ENCODE measurements around the gene MPZL1.

The MPZL1 gene

DNA sequence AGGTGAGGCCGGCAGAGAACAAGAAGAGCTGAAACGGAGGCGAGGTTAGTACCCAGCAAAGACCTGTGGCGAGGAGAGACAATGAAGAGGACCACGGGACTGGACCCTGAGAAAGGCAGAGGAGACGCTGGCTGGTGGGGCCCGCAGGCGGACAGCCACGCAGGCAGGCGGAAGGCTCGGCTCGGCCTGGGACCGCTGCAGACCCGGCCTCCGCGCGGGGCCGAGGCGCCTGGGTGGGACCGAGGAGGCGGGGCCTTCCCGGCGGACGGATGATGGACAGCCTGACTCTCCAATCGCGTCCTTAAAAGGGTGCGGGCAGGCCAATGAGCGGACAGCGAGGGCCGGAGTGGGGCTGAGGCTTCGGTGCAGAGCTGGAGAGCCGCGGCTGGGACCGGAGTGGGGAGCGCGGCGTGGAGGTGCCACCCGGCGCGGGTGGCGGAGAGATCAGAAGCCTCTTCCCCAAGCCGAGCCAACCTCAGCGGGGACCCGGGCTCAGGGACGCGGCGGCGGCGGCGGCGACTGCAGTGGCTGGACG, at the start of gene MPZL1:
Gene MPZL1 (plus strand): TSS at position 366 of the 535 bp plus-strand sequence. CDS start 170 bp downstream, outside the sequence.
- DNase-seq: peak; percentile 90

DNA sequence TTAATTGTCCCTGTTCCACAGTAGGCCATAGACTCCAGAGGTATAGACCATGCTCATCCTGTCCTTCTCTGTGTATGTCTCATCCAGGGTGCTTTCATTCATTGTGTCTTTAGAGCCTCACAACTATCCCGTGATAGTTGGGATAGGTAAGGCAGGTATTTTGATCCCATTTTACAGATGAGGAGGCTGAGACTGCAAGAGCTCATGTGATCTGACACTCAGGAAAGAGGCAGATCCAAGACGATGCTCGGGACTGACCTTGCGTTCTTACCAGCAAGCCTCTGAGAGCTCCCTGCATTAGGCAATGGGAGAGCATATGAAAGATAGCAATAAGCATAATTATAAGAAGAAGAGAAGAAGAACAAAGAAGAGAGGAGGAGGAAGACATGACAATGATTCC, 49.0 kb upstream of the MPZL1 start:
- no peak for DNase-seq

DNA sequence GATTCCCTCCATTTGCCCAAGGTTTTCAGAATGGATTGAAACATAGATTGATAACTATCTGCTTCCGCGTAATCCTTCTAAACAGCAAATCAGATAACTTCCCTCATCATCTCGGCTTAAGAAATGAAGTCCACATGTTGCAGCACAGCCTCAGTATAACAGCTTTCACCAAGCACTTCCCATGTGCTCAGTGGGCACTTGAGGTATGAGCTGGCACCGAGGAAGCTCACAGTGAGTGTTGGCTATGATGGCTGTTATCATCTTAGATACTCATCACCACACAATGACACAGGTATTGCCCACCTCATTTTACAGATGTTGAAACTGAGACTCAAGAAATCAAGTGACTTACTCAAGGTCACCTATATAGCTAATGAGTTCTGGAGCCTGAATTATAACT, 48.5 kb upstream of the MPZL1 start:
- DNase-seq: no peak

DNA sequence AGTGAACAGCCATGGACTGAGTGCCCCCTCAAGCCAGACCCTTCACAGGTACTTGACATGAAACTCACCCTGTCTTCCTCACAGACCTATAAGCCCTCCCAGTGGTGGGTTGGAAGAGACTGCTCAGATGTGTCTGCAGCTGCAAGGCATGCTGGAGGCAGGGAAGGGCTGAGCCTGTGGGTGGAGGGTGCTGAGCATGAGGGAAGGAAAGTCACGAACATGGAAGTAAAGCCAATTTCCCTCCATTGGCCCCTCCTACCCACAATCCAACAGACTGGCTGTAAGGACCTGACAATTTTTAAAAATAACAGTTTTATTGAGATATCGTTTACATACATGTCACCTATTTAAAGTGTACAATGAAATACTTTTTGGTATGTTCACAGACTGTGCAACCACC, 47.6 kb upstream of the MPZL1 start:
- no peak for DNase-seq

DNA sequence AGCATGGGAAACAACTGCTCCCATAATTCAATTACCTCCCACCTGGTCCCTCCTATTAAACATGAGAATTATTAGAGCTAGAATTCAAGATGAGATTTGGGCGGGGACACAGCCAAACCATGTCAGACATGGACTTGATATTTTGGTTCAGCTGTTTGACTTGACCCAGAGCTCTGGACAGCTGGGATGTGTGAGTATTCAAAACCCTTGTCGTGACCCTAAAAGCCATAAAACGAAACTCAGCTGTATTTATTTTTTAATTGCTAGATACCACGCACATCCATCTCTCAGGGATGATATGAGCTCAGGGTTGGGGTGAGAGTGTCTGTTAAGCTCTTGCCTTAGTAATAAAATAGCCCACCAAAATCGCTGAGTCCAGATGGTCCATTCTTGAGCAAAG, 46.3 kb upstream of the MPZL1 start:
- DNase-seq: no peak

DNA sequence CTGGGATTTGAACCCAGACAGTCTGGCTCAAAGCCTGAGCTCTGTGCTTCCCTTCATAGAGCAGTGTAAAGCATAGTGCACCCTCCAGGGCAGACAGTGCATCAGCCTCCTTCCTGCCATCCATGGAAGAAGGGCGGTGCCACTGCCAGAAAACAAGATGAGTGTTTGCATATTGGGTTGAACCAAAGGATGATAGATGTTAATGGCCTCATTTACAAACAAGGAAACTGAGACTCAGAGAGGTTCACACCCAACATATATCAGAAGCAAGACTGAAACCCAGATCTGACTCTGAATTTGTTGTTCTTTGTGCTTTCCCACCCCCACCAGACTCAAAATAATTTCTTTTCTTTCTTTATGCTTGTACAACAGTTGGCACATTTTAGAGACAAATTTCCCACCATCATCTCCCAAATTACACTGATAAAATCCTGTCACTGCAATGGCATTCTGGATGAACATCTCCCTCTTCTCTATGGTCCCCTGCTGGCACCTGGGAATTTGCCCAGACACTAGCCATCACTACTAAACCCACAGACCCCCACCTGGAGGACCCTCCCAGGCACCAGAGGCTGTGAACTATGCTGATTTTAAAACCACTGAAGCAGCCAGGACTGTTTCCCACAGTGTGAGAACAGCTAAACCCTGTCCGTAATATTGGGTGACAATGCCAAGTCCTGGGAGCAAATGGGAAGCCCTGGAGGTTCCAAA, 45.4 kb upstream of the MPZL1 start:
- no peak for DNase-seq

DNA sequence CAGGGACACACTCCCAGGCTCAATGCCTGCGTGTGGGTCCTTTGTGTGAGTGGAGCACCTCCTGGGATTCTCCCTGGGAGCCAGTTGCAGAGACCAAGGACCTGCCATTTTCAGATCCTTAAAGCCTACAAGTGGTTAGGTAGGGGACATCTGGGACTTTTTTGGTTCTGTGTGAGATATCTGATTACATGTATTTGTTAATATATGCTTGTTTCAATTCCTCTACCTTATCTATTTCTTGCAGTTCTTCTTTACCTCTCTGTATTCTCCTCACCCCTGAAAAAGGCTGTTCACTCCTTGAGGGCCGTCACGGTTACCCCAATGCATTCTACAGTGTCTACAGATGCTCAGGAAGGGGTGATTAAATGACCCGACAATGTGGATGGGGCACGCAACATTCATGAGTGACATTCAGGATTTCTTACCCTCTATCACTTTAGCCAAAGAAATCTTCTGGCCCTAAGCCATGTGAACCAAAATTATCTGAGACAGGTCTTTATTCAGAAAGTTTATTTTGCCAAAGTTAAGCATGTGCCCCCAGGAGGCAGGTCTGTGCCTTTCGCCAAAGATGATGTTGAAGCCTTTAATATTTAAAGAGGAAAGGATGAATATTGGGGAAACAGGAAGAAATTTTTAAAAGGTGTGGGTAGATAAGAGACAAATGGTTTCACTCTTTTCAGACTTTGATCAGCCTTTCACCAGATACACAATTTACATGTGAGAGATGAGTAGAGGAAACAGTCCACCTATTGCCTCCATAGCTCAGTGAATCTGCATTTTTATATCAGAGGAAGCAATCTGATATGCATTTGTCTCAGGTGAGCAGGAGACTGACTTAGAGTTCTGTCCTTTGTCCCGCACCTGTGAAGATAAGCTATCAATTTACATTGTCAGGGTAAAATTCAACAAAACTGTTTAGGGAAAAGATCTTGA, 44.6 kb upstream of the MPZL1 start:
- no peak for DNase-seq

DNA sequence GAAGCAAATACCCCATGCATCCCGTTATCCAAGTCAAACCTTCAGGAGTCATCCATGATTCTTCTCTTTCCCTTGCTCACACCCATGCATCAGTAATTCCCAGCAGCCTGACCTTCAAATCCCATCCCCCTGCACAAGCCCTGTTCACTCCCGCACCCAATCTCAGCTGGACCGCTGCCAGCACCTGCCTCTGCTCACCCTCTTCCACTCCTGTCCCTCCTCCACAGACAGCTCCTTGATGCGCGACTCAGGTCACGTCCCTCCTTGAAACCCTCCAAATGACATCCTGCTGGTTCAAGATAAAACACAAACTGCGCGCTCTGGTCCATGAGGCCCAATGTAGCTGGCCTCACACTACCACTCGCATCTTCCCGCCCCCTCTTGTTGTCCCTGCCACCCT, 43.4 kb upstream of the MPZL1 start:
- DNase-seq: no peak

DNA sequence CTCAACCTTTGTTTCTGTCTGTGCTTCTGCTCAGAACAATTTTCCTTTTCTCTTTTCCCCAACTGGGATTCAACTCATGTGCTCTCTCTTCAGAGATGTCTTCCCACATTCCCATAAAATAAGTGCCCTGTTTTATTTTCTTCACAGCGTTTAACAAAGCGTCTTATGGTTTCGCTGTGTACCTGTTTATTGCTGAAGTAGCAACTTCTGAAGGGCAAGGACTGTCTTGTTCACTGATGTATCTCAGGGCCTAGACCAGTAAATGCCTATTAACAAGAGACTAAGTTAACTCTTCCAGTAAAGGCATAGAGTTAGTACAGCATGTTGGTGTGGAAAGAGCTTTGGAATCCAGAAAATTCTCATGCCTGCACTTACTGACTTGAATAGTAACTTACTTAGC, 42.9 kb upstream of the MPZL1 start:
- no peak for DNase-seq

DNA sequence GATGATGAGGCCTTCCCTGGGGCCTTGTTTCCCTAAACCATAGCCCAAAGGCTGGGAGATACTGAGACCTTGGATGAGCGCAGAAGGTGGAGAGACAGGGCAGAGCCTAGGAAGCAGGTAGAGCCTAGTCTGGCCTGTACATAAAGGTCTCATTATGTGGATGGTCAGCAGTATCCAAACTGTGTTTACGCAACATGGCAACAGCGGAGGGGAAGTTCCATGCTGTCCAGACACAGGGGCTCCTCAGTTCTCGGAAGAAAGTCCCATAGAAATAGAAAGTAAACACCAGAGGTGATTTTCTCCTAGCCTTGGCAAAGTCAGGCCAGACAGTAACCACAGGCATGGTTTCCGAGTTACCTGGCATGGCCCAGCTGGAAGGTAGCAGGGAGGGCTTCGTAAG, 42.1 kb upstream of the MPZL1 start:
- DNase-seq: no peak

DNA sequence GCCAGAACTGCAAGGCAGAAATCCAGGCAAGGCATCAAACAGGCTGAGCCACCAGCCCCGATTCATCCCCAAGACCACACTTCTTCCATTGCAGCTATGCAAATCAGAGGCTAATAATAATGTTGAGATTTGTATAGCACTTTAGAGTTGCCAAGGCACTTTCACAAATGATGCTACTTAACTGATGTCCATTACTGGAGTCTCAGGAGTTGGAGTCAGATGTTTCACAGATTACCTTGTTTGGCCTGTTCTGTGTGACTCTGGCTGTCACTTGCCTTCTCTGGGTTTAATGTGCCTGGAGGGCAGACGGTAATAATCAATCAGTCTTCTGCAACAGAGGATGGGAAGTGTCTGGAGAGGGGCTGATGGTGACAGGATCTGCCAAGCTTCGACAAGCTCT, 40.8 kb upstream of the MPZL1 start:
- no peak for DNase-seq

DNA sequence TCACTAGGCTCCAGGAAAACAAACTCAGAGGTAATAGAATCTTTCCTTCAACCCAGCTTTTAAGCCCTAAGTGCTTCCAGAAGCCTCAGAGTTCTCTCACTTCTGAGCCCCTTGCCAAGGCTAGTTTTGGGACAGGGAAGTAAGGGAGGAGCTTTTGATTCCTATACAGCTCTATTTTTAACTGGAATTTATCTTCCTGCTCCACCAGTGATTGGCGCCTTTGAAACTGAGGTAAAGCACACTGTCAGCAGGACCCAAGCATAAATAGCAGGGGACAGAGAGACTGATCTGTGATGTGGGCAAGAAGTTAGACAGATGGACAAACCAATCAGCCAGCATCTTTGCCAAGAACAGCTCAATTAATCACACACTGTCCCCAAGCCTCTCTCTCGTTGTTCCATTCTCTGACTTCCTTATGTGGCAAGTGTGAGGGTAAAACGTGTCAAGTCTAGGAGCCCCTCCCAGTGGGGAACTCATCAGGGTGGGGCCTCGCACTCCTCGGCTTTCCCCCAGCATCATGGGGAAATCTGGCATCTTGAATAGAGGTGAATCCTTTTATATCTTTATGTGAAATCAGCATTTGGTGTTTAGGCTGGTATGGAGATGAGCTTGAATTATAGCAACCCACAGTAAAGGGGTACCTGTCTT, 40.2 kb upstream of the MPZL1 start:
- DNase-seq: no peak

DNA sequence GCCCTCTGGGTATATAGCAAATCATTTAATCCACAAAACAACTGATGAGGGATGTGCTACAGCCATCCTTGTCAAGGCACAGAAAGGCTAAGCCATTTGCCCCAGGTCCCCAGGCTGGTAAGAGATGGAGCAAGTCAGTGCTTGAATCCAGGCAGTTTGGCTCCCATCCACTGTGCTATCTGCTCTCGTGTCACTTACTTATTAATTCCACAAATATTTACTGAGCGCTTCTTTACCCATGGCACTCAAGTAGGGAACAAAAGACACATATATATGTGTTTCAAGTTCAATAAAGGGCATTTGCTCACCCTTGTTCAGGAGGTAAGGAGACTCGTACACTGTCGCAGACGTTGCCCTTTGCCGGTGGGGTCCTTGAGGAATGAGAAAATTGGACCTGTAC, 38.6 kb upstream of the MPZL1 start:
- DNase-seq: no peak

DNA sequence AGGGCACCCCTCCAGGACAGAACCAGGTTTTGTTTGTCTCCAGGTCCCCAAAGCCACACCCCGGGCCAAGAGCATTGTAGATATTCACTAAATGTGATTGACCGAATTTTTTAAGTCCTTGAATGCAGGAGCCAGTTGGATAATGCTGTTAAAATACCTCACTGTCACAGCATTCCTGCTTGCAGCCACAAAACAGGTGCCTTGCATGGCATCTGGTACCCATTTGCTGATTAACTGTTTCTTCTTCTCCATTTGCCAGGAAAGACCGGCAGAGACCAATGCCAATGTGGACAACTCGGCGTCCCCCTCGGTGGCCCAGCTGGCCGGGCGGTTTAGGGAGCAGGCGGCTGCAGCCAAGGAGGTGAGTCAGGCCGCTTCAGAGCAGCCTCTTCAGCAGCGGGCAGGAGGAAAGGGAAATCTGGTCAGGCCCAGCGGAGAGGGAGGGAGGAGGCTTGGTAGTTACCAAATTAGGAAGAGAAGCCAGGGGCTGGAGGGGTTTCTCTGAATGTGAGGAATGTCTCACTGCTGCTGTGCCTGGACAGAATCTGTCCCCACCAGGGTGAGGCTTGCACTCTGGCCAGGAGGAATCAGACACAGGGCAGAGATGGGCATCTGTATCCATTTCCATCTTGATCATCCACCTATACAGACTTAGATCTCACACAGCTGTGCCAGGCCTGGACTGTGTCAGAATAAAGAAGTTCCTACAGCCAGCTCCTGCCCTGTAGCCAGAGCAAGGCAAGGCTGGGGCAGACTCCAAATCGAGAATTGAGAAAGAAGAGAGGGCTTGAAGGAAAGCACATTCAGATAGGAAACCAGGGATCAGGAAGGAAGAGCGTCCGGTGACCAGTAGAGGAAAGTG, 37.9 kb upstream of the MPZL1 start:
- no peak for DNase-seq

DNA sequence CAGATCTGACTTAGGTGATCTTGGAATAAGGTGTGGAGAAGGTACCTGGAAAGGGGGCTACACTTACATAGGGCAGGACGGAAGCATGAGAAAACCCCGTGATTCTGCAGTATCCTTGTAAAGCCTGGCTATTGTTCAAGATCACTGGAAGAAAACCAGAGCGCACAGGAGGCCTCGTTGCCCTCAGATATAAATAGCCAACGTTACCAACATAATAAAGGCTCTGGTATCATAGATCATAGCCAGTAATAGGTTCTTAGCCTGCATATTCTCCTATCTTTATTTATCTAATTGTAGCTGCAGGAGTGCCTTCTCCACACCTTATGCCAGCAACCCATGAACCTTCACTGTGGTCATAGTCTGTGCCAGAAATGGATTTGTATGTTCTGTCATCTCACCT, 35.9 kb upstream of the MPZL1 start:
- DNase-seq: no peak

DNA sequence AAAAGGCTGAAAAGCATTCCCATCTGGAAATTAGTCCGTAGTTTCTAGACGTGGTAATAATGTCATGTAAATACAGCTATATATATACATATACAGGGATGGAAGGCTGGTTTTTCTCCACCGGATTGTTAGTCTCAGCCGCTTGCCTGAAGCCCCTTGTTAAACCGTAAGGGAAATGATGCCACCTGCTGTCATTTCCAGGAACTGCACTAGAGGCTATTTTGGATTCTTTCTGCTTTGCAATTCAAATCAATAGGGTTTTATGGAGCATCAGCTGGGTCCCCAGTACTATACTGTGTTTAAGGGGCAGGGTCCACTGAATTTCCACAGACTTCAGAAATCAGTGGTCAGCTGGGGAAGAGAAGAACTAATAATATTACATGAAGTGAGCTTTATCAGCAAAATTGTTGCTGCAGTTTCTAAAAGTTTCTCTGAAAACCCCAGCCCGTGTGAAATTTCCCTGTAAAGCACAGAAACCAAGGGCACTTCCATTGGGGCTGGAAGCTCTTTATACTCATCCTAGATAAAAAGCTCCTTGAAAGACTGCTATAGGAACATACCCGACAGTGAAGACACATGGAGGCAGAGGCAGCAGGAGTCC, 33.8 kb upstream of the MPZL1 start:
- peak; percentile 79 to 82 for DNase-seq

DNA sequence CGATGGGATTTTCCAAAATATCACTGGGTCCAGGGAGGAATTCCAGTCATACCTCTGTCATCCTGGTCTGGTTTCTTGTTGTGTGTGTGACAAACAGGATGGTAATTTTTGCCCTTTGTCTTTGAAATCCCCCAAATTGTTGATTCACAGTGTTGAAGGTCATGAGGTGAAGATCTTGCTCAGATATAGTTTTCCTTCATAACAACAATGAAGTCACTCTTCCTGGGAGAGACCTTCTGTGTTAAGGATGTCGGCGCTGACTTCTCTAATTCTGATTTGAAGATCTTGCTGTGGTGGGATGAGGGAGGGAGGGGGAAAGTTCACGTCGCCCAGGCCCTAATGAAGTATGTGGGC, 32.2 kb upstream of the MPZL1 start:
- DNase-seq: no peak

DNA sequence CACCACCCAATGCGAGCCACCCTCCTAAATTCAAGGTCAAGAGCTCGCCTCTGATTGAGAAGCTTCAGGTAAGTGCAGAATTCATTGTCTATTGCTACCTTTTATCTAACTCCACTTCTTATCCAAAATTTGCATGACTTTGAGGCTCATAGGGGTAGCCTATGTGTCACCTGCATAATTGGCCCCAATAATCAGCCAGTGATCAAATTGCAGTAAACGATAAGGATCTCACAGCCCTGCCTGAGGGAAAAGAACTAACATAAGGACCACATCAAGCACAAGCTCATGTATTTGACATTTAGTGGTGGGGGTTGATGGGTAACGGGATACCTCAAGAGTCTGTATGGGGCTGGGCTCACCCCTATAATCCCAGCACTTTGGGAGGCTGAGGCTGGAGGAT, 31.7 kb upstream of the MPZL1 start:
- DNase-seq: no peak

DNA sequence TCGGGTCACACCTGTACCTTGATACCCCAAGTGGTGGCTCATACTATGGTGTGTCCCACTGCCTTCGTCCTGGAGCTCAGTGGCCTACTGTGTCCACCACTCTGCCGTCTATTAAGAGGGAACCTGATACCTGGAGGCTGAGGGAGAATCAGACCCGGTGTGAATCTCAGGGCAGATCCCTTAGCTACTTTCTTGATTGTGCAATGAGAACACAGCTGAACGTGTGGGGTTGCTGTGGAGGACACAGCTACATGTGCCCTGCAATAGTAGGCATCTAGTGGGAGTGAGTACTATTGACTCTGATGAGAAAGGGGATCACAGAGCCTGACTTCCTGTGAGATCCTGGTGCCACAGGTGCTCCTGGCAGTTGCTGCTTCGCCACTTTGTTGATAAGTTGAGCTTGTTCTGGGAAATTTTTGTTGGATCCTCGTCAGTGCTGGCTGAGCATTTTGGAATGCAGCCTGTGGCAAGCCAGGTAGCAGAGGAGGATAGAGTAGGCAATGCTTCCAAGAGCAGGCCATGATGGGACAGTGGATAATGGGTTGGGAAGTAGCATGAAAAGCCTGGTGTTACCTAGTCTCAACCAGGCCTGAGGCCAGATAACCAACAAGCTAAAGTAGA, 28.2 kb upstream of the MPZL1 start:
- DNase-seq: no peak

DNA sequence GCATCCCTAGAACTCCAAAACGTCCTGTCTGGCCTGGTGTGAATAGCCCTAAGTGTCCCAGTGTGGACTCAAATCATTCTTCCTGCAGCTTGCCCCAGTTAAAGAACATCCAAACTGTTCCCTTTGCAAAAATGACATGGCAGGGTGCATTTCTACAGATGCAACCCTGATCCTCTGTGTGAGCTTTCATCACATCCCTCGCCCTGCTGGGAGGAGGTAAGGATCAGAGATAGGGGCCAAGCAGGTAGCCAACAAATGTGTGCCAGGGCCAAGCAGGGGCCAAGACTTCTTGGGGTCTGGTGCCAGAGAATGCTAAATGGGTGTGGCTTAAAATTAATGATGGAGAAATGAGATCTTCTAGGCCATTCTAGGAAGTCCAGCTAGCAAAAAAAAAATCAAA, 27.1 kb upstream of the MPZL1 start:
- no peak for DNase-seq

DNA sequence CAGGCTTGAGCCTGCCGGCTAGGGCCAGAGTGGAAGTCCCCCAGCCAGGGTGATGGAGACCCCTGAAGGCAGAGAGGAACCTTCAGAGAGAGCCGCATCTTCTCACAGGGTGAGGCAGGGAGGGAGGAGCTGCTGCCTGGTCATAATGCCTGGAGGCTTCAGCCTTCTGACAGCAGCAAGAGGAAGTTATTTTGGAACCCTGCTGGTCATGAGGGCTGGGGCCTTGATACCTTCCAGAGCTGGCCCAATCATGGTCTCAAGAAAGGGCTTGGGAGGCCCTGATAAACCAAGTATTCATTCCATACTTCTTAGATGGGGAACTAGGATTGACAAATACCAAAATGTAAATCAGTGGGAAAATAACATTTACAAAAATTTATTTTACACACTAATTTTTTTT, 26.6 kb upstream of the MPZL1 start:
- DNase-seq: no peak
